OCI-LY7 (cell line): Measurements from ENCODE around the gene MMP24OS. TPM values are rescaled to one million over a fixed set of nuclear protein-coding genes. Genes with fewer than 3 reads are reported as not detected.

ENCODE experiments used
- BruUV-seq: library from RNA; stranded (reverse); fragments of 400-500 nt; replicated peaks from 2 replicates; lab custom pipeline; 2021; lab: Mats Ljungman, UMichigan
- CTCF ChIA-PET: fragments of 300-600 bp; sonication (Branson Sonifier 250); formaldehyde crosslinking; loops from one replicate; lab custom pipeline; 2022; ENCODE audit warnings: antibody characterized with exemption; ENCODE audit not compliant: unreplicated experiment; lab: Charles Lee
- POLR2A ChIA-PET: fragments of 300-600 bp; sonication (Branson Sonifier 250); formaldehyde crosslinking; loops from one replicate; lab custom pipeline; 2022; ENCODE audit warnings: antibody characterized with exemption; lab: Charles Lee
- DNase-seq: peaks from one replicate; pipeline ENCODE4 v3.0.0-alpha.2; 2015; ENCODE audit warnings: low spot score
- H2AFZ ChIP-seq: fragments of 200-600 bp; sonication (generic), shearing (Covaris generic); 2 replicates; pipeline ENCODE4 v1.6.1; 2014; ENCODE audit warnings: mild to moderate bottlenecking, antibody characterized with exemption, low read length, moderate library complexity
- H3K27ac ChIP-seq: fragments of 200-600 bp; sonication (generic); 2 replicates; pipeline ENCODE4 v1.5.1; 2014; ENCODE audit warnings: mixed run types, low read depth, mild to moderate bottlenecking, moderate library complexity, low read length, inconsistent platforms; ENCODE audit not compliant: poor library complexity, severe bottlenecking
- H3K36me3 ChIP-seq: fragments of 200-600 bp; sonication (generic); 2 replicates; pipeline ENCODE4 v1.6.1; 2014; ENCODE audit warnings: mild to moderate bottlenecking, antibody characterized with exemption, low read length, moderate library complexity, mixed read lengths; ENCODE audit not compliant: insufficient read depth
- H3K4me1 ChIP-seq: fragments of 200-600 bp; sonication (generic); 2 replicates; pipeline ENCODE4 v1.5.1; 2014; ENCODE audit warnings: mild to moderate bottlenecking, low read length; ENCODE audit not compliant: insufficient read depth, poor library complexity, severe bottlenecking
- H3K4me2 ChIP-seq: fragments of 200-600 bp; sonication (generic); 2 replicates; pipeline ENCODE4 v1.6.1; 2014; ENCODE audit warnings: mild to moderate bottlenecking, low read length
- H3K4me3 ChIP-seq: fragments of 200-600 bp; sonication (generic); 2 replicates; pipeline ENCODE4 v1.5.1; 2014; ENCODE audit warnings: mild to moderate bottlenecking, low read depth, low read length; ENCODE audit not compliant: poor library complexity, severe bottlenecking
- H3K79me2 ChIP-seq: fragments of 200-600 bp; sonication (generic); 2 replicates; pipeline ENCODE4 v1.6.1; 2016; ENCODE audit warnings: low read depth, mild to moderate bottlenecking, low read length, moderate library complexity, mixed read lengths; ENCODE audit not compliant: insufficient read depth
- H3K9me2 ChIP-seq: fragments of 200-600 bp; sonication (generic); 2 replicates; pipeline ENCODE4 v1.6.1; 2016; ENCODE audit warnings: mild to moderate bottlenecking, low read length, mixed read lengths; ENCODE audit not compliant: insufficient read depth
- H3K9me3 ChIP-seq: fragments of 200-600 bp; sonication (generic); 2 replicates; pipeline ENCODE4 v1.6.1; 2014; ENCODE audit warnings: mild to moderate bottlenecking, mixed run types, low read length, mixed read lengths
- H4K20me1 ChIP-seq: fragments of 200-600 bp; sonication (generic); 2 replicates; pipeline ENCODE4 v1.6.1; 2014; ENCODE audit warnings: mild to moderate bottlenecking, antibody characterized with exemption, low read length, moderate library complexity, mixed read lengths; ENCODE audit not compliant: insufficient read depth
- CTCF ChIP-seq: fragments of 200-600 bp; sonication (generic); conservative IDR thresholded peaks from 2 replicates; pipeline ENCODE4 v1.5.1; 2014; ENCODE audit warnings: mild to moderate bottlenecking, antibody characterized with exemption, low read length, moderate library complexity, mixed read lengths
- EZH2phosphoT487 ChIP-seq: fragments of 200-600 bp; sonication (generic); IDR thresholded peaks from 2 replicates; pipeline ENCODE4 v1.6.1; 2018; ENCODE audit warnings: low read depth, borderline replicate concordance, mild to moderate bottlenecking, mixed run types, antibody characterized with exemption, low read length, moderate library complexity, mixed read lengths
- intact Hi-C: fragments of 100-400 bp; cut with micrococcal nuclease; formaldehyde crosslinking; loops from one replicate; pipeline ENCODE4 v1.10.0; 2022; ENCODE audit not compliant: unreplicated experiment
- total RNA-seq, 2 experiments: library from RNA; depleted of rRNA in 1 of 2; stranded (reverse); fragments of >200 nt in 1 of 2; shearing (Covaris generic) in 1 of 2; gene quantifications; 2 replicates each; pipeline ENCODE4 v1.2.3, GENCODE V29; 2014 to 2022

MMP24OS gene
- total RNA-seq, 2 experiments from 2014 or later, result 14.8 to 44.6 TPM

GRCh38 chr20:35312318-35312717 lies 34.4 kb upstream of the MMP24OS start:
- no peaks in the 10 kb centered on the region for H3K9me2 ChIP-seq
- peaks cover 15% of the 10 kb centered on the region; the same call in 1 of the 2 replicates for H3K36me3 ChIP-seq
- CTCF ChIA-PET, result no interaction called here
- no peaks in the 10 kb centered on the region for H3K4me1 ChIP-seq
- no peak for TF ChIP-seq CTCF
- no peak for TF ChIP-seq EZH2phosphoT487
- no peak overlapping the region for H3K4me3 ChIP-seq
- no peak overlapping the region for H2AFZ ChIP-seq
- no TSS peak for BruUV-seq
- POLR2A ChIA-PET, result interaction anchor here (0.5 kb wide), 1 partner anchor 18 kb away, joined by 5 read pairs; no protein-coding TSS in a partner anchor
- no peak overlapping the region for H3K4me2 ChIP-seq
- H3K79me2 ChIP-seq, result no peaks in the 10 kb centered on the region
- DNase-seq, result no peak
- H3K9me3 ChIP-seq, result no peaks in the 10 kb centered on the region
- no peaks in the 10 kb centered on the region for H4K20me1 ChIP-seq
- intact Hi-C loops, result no loop called here
- H3K27ac ChIP-seq, result no peak overlapping the region

GRCh38 chr20:35311822-35312221 lies 33.9 kb upstream of the MMP24OS start:
- H3K79me2 ChIP-seq, result no peaks in the 10 kb centered on the region
- no TSS peak for BruUV-seq
- no peaks in the 10 kb centered on the region for H3K9me3 ChIP-seq
- H3K9me2 ChIP-seq, result no peaks in the 10 kb centered on the region
- no peak overlapping the region for H3K27ac ChIP-seq
- ChIA-PET CTCF (no interaction called here), POLR2A (interaction anchor here (0.6 kb wide), 1 partner anchor 297 kb away, joined by 3 read pairs; no protein-coding TSS in a partner anchor)
- no peak for TF ChIP-seq CTCF
- TF ChIP-seq EZH2phosphoT487, result no peak
- no peak overlapping the region for H3K4me3 ChIP-seq
- H3K4me1 ChIP-seq, result no peaks in the 10 kb centered on the region
- H2AFZ ChIP-seq, result no peak overlapping the region
- intact Hi-C loops, result no loop called here
- no peak overlapping the region for H3K4me2 ChIP-seq
- DNase-seq, result no peak
- H3K36me3 ChIP-seq, result peaks cover 15% of the 10 kb centered on the region; the same call in 1 of the 2 replicates
- no peaks in the 10 kb centered on the region for H4K20me1 ChIP-seq

- H3K4me2 ChIP-seq, result no peak overlapping the region
- no peaks in the 10 kb centered on the region for H3K79me2 ChIP-seq
- CTCF ChIA-PET, result no interaction called here
- no peaks in the 10 kb centered on the region for H4K20me1 ChIP-seq
- intact Hi-C loops, result no loop called here
- H3K4me1 ChIP-seq, result no peaks in the 10 kb centered on the region
- no peaks in the 10 kb centered on the region for H3K9me2 ChIP-seq
- H3K4me3 ChIP-seq, result no peak overlapping the region
- H3K9me3 ChIP-seq, result no peaks in the 10 kb centered on the region
- H2AFZ ChIP-seq, result no peak overlapping the region
- TSS peak; percentile 40 for BruUV-seq
- peaks cover 15% of the 10 kb centered on the region; the same call in 1 of the 2 replicates for H3K36me3 ChIP-seq
- POLR2A ChIA-PET, result interaction anchor here (0.6 kb wide), 1 partner anchor 296 kb away, joined by 3 read pairs; no protein-coding TSS in a partner anchor
- H3K27ac ChIP-seq, result no peak overlapping the region
- TF ChIP-seq CTCF (no peak), EZH2phosphoT487 (no peak)
- no peak for DNase-seq
Measured at GRCh38 chr20:35311409-35311808, 33.5 kb upstream of the MMP24OS start.
